Fibroblast of the aortic adventitia (primary cell): Measurements from ENCODE around the gene PLPPR4. TPM values are rescaled to one million over a fixed set of nuclear protein-coding genes. Genes with fewer than 3 reads are reported as not detected.
"Not testable (repeated sequence)": the region's sequence is repeated elsewhere in the genome, so short reads cannot be mapped to it uniquely, and the experiment has no call there.

Source experiments
- DNase-seq: peaks from one replicate; pipeline ENCODE4 v3.0.0-alpha.2; 2010; ENCODE audit warnings: low read depth
- H3K4me3 ChIP-seq: 2 replicates; pipeline ENCODE4 v1.5.1; 2011; ENCODE audit warnings: low read depth, mild to moderate bottlenecking, control low read depth, low read length, moderate library complexity
- CTCF ChIP-seq: IDR thresholded peaks from 2 replicates; pipeline ENCODE4 v1.5.1; 2011; ENCODE audit warnings: mild to moderate bottlenecking, low read length, control low read depth, inconsistent platforms; ENCODE audit not compliant: insufficient read depth
- total RNA-seq: library from RNA; depleted of rRNA; stranded (reverse); fragments of >200 nt; gene quantifications from 2 replicates; pipeline ENCODE4 v1.2.3, GENCODE V29; 2012; ENCODE audit warnings: low replicate concordance

The PLPPR4 gene
- total RNA-seq, 1 donor, result 2.8 TPM

GRCh38 chr1:99240621-99241020, 23.7 kb upstream of the PLPPR4 start:
- H3K4me3 ChIP-seq, result no peak overlapping the region
- no peak for TF ChIP-seq CTCF
- DNase-seq, result no peak

GRCh38 chr1:99246152-99246551, 18.1 kb upstream of the PLPPR4 start:
- no peak for DNase-seq
- no peak overlapping the region for H3K4me3 ChIP-seq
- no peak for TF ChIP-seq CTCF

- DNase-seq, result no peak
- no peak overlapping the region for H3K4me3 ChIP-seq
- no peak for TF ChIP-seq CTCF
Observed at GRCh38 chr1:99247199-99247598, 17.1 kb upstream of the PLPPR4 start.

- no peak overlapping the region for H3K4me3 ChIP-seq
- no peak for DNase-seq
- no peak for TF ChIP-seq CTCF
Observed at GRCh38 chr1:99250728-99251127, 13.6 kb upstream of the PLPPR4 start.

- no peak for DNase-seq
- no peak for TF ChIP-seq CTCF
- H3K4me3 ChIP-seq, result no peak overlapping the region
Observed at GRCh38 chr1:99251308-99251707, 13.0 kb upstream of the PLPPR4 start.

GRCh38 chr1:99252630-99253029, 11.7 kb upstream of the PLPPR4 start:
- H3K4me3 ChIP-seq, result no peak overlapping the region
- no peak for DNase-seq
- no peak for TF ChIP-seq CTCF

- not testable (repeated sequence) for H3K4me3 ChIP-seq, DNase-seq
Observed at GRCh38 chr1:99260402-99260801, 3.9 kb upstream of the PLPPR4 start.
